ENCODE results near the gene LRTM1.

The LRTM1 gene

GRCh38 chr3:54928046-54928770 lies at the start of gene LRTM1:
LRTM1 (minus strand) TSS chr3:54928059; CDS start chr3:54927911, 148 bp downstream.
- no peak within 1 kb of the TSS for H3K4me3 ChIP-seq (ENCODE audit: low read length)
- no peak for TF ChIP-seq ZNF274 (IDR thresholded peaks at IDR 0.05; ENCODE audit: low read depth, low read length)

- no peak for TF ChIP-seq ZNF274 (IDR thresholded peaks at IDR 0.05; ENCODE audit: low read depth, low read length)
- no peak overlapping the region for H3K4me3 ChIP-seq (ENCODE audit: low read length)
These were observed 49.6 kb upstream of the LRTM1 start for GRCh38 chr3:54977439-54977838.

- TF ChIP-seq ZNF274 (IDR thresholded peaks at IDR 0.05; ENCODE audit: low read depth, low read length): no peak
- H3K4me3 ChIP-seq (ENCODE audit: low read length): no peak overlapping the region
These were observed 43.0 kb upstream of the LRTM1 start for GRCh38 chr3:54970895-54971294.

- no peak for TF ChIP-seq ZNF274 (IDR thresholded peaks at IDR 0.05; ENCODE audit: low read depth, low read length)
- H3K4me3 ChIP-seq (ENCODE audit: low read length): no peak overlapping the region
These were observed 41.8 kb upstream of the LRTM1 start for GRCh38 chr3:54969652-54970051.

GRCh38 chr3:54968546-54969172 lies 40.8 kb upstream of the LRTM1 start:
- no peak overlapping the region for H3K4me3 ChIP-seq (ENCODE audit: low read length)

GRCh38 chr3:54967731-54968161 lies 39.9 kb upstream of the LRTM1 start:
- H3K4me3 ChIP-seq (ENCODE audit: low read length): no peak overlapping the region
- TF ChIP-seq ZNF274 (IDR thresholded peaks at IDR 0.05; ENCODE audit: low read depth, low read length): no peak

More at GRCh38 chr3:54968546-54969172, 40.8 kb upstream of the LRTM1 start:
- no peak for TF ChIP-seq ZNF274 (IDR thresholded peaks at IDR 0.05; ENCODE audit: low read depth, low read length)

- H3K4me3 ChIP-seq (ENCODE audit: low read length): no peak overlapping the region
- no peak for TF ChIP-seq ZNF274 (IDR thresholded peaks at IDR 0.05; ENCODE audit: low read depth, low read length)
These were observed 39.1 kb upstream of the LRTM1 start for GRCh38 chr3:54966979-54967378.

GRCh38 chr3:54965746-54966145 lies 37.9 kb upstream of the LRTM1 start:
- TF ChIP-seq ZNF274 (IDR thresholded peaks at IDR 0.05; ENCODE audit: low read depth, low read length): no peak
- no peak overlapping the region for H3K4me3 ChIP-seq (ENCODE audit: low read length)

- H3K4me3 ChIP-seq (ENCODE audit: low read length): no peak overlapping the region
- no peak for TF ChIP-seq ZNF274 (IDR thresholded peaks at IDR 0.05; ENCODE audit: low read depth, low read length)
These were observed 36.2 kb upstream of the LRTM1 start for GRCh38 chr3:54964081-54964480.

- no peak for TF ChIP-seq ZNF274 (IDR thresholded peaks at IDR 0.05; ENCODE audit: low read depth, low read length)
- no peak overlapping the region for H3K4me3 ChIP-seq (ENCODE audit: low read length)
These were observed 35.8 kb upstream of the LRTM1 start for GRCh38 chr3:54963641-54964040.

- TF ChIP-seq ZNF274 (IDR thresholded peaks at IDR 0.05; ENCODE audit: low read depth, low read length): no peak
These were observed 34.3 kb upstream of the LRTM1 start for GRCh38 chr3:54962200-54962599.

GRCh38 chr3:54960701-54961100 lies 32.8 kb upstream of the LRTM1 start:
- H3K4me3 ChIP-seq (ENCODE audit: low read length): no peak overlapping the region
- TF ChIP-seq ZNF274 (IDR thresholded peaks at IDR 0.05; ENCODE audit: low read depth, low read length): no peak

More at GRCh38 chr3:54962200-54962599, 34.3 kb upstream of the LRTM1 start:
- H3K4me3 ChIP-seq (ENCODE audit: low read length): no peak overlapping the region

GRCh38 chr3:54960082-54960481 lies 32.2 kb upstream of the LRTM1 start:
- H3K4me3 ChIP-seq (ENCODE audit: low read length): no peak overlapping the region
- no peak for TF ChIP-seq ZNF274 (IDR thresholded peaks at IDR 0.05; ENCODE audit: low read depth, low read length)

- no peak overlapping the region for H3K4me3 ChIP-seq (ENCODE audit: low read length)
- TF ChIP-seq ZNF274 (IDR thresholded peaks at IDR 0.05; ENCODE audit: low read depth, low read length): no peak
These were observed 29.9 kb upstream of the LRTM1 start for GRCh38 chr3:54957711-54958110.

GRCh38 chr3:54955941-54956340 lies 28.1 kb upstream of the LRTM1 start:
- TF ChIP-seq ZNF274 (IDR thresholded peaks at IDR 0.05; ENCODE audit: low read depth, low read length): no peak
- H3K4me3 ChIP-seq (ENCODE audit: low read length): no peak overlapping the region

All from GM08714 (cell line).